Fibroblast of gingiva (primary cell): ENCODE results near the gene CEACAM7.
"Not testable (repeated sequence)": the region's sequence is repeated elsewhere in the genome, so short reads cannot be mapped to it uniquely, and the experiment has no call there.

Source experiments
- DNase-seq: peaks from one replicate; pipeline ENCODE4 v3.0.0-alpha.2; 2011; ENCODE audit warnings: low read depth

CEACAM7 gene

DNA sequence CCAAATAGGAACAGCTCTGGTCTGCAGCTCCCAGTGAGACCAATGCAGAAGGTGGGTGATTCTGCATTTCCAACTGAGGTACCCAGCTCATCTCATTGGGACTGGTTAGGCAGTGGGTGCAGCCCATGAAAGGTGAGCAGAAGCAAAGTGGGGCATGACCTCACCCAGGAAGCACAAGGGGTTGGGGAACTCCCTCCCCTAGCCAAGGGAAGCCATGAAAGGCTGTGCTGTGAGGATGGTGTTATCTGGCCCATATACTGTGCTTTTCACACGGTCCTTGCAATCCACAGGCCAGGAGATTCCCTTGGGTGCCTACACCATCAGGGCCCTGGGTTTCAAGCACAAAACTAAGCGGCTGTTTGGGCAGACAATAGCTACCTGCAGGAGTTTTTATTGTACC lies 31.3 kb downstream of the CEACAM7 start:
- DNase-seq = not testable (repeated sequence)

DNA sequence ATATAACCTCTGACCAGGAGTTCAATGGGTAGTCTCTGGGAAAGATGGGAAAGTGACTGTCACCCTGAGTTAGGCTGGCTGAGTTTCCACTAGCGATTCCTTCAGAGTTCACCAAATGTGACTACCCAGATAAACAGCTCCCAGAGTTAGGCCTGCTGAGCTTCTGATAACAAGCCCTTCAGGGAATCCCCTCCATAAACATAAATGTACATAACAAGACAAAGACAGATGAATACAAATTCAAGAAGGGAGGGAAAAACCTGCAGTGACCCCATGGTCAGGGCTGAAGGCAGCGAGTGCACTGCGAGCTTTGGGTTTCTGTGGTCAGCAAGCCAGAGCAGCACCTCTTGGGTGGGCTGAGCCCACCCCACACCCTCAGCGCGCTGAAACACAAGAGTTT lies 35.8 kb downstream of the CEACAM7 start:
- DNase-seq = no peak

DNA sequence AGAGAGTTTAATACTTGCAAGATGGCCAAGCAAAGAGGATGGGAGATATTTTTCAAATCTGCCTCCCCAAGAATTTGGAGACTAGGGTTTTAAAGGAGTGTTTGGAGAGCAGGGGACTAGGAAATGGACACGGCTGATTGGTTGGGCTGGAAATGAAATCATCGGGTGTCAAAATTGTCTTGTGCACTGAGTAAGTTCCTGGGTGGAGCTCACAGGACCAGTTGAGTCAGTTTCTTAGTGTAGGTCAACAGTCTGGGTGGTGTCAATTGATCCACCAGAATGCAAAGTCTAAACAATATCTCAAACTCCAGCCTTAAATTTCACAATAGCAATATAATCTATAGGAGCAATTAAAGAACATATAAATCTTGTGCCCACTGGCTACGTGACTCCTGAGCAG lies 38.2 kb downstream of the CEACAM7 start:
- DNase-seq = no peak

DNA sequence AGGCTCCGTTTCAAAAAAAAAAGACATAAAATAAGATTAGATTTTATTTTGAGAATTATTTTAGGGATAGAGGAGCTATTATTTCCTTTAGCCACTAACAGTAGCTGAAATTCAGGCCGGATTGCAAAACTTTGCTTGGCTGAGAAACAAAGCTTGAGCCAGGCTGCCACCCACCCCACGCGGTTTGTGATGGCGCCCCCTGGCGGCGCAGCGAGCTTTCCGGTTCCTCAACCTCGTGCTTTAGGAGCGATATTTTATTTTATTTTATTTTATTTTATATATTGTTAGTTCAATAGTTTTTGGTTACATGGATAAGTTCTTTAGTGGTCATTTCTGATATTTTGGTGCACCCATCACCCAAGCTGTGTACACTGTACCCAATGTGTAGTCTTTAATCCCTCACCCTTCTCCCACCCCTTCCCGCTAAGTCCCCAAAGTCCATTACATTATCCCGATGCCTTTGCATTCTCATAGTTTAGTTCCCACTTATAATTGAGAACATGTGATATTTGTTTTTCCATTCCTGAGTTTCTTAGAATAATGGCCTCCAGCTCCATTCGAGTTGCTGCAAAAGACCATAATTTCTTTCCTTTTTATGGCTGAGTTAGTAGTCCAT lies 41.4 kb downstream of the CEACAM7 start:
- no peak for DNase-seq

DNA sequence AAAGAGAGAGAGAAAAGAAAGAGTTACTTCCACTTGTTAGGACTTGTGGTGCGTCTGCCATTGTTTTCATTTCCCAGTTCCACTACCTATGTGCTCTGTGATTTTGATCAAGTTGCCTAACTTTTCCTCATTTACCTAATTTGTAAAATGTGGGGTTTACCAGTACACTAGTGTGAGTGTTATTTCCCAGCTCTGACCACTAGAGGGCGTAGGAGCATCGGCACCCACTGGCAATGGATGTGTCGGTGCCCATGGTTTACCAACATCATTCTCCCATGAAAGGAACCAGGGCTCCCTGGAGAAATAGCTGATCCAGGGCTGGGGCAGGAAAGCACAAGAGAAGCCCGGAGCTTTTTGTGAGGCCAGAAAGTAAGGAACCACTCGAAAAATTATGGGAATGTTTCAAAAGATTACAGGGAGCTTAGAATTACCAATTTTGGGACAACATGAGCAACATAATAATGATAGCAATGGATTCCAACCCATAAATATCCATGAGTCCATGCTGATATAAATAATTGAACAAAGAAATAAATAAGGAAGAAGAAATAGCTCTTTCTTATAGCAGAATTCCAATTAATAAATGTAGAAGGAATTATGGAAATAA lies 46.1 kb downstream of the CEACAM7 start:
- peak; percentile 38 for DNase-seq

DNA sequence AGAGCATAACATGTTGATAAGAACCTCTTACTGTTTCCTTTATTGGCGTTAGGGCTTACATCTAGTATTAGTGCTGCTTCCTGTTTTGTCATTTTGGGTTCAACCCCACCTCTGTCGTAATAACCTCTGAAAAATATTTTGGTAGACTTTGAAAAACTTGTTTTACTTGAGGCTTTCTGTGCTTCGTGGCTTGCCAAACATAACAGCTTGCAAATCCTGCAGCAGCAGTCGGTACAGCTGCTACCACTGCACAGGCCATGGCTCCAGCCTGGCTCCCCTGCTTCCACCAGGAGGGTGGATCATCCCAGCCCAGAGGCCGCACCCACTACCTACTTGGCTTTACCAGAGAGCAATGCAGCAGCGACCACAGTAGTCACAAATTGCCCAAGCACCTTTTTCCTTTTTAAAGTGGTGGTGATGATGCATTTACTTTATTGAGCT lies 49.4 kb downstream of the CEACAM7 start:
- DNase-seq = no peak

DNA sequence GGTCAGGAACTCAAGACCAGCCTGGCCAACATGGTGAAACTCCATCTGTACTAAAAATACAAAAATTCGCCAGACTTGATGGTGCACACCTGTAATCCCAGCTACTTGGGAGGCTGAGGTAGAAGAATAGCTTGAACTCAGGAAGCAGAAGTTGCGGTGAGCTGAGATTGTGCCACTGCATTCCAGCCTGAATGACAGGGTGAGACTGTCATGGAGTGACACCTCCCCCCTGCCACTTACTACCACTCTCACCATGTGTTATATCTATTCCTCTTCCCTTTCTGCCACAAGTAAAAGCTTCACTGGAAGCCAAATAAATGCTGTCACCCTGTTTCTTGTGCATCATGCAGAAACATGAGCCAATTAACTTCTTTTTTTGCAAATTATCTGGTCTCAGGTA lies 50.6 kb downstream of the CEACAM7 start:
- DNase-seq = no peak

DNA sequence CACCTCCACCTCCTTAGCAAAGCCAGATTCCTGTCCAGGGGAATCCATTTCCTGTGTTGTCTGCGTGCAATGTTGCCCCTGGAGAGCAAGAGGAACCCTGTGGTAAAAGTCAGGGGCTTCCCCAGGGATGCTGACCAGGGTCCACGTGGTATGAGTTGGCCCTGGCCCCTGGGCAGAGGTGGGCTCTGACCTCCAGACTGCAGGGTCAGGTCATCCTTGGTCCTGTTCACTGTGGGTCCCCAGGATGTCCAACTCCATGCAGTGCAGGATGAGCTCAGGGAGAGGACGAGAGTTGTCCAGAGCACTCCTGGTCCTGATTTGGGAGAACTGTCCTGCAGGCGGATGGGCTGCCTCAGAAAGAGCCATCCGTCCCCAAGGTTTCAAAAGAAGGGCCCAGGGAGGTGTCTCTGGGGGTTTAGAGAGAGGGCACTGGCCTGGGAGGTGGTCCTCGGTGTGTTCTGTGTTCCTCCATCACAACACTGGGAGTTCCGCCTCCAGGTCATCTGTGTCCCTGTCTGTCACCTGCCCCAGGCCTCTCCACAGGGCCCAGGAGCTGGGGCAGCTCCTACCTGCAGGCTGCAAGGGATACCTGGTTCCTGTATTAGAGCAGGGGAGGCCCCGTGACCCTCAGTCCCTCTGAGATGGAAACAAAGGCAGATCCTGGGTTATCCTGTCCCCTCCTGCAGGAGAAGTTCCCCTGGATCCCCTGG lies 59.9 kb downstream of the CEACAM7 start:
- no peak for DNase-seq

DNA sequence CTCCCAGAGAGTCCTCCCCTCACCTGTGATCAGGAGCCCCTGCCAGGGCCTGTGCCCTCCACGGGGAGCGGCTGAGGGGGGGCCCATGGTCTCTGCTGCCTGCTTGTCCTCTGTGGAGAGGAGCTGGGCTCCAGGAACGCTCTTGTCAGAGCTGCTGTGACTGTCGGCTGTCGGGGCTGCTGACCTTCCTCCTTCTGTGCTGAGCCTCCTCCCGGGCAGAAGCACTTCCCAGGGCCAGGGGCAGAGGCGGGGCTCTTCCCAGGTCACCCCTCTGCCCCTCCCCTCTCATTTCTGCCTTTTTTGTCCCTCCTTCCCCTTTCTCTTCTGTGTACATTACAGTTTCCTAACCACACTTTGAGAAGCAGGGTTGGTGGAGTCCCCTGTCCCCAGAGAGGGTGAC lies 61.2 kb downstream of the CEACAM7 start, which contains the start of gene CEACAM4:
Gene CEACAM4 (minus strand): TSS at position 198 of the 400 bp plus-strand sequence. CDS start 111 bp downstream, at position 87.
- DNase-seq = no peak

DNA sequence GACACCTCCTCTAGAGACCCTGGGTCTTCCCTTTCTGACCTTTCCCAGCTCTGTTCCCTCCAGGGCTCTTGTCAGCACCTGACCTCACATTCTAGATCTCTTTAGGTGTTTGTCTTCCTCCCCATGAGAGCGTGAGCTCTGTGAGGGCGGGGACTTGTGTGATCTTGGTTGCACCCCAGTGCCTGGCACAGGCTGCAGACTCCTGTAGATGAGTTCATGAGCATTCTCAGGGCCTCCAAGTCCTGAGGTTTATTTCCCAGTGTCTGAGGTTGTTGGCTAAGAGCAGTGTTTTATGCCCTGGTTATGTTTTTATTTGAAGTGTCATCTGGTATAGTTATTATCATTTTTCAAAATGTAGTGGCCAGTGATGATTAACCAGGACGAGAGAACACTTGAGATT lies 61.8 kb downstream of the CEACAM7 start:
- no peak for DNase-seq

DNA sequence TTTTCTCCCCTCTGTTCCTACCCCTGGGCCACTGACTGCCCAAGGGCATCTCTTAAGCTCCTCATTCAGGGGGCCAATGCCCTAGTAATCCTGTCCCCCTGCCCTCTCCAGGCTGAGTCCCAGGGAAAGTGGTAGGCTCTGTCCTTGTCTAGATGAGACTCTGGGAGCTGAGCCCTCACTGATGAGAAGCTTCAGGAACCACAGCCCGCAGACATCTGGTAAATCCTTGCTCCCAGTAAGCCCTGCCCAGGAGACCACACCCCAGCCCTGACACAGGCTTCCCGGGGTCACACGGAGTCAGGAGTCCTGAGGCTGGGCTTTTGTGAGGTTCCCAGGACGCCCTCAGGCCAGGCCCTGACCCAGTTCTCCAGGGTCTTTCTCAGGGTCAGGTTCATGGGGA lies 63.1 kb downstream of the CEACAM7 start:
- DNase-seq = no peak

DNA sequence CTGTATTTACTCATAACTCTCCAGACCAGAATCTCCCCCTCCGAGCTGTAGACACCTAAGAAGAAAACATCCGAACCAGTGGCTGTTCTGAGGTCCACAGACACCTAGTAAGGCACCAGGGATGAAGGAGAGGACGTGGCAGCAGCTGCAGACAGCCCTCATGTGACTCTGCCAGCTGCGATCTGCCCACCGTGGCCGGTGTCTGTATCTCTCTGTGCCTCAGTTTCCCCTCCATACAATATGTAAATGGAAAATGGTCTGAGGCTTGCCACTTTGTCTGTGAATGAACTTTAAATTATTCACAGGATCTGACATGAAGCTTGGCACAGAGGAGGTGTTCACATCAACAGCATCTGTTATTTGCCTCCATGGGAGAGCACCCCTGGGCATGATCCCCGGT lies 63.6 kb downstream of the CEACAM7 start:
- DNase-seq = no peak

DNA sequence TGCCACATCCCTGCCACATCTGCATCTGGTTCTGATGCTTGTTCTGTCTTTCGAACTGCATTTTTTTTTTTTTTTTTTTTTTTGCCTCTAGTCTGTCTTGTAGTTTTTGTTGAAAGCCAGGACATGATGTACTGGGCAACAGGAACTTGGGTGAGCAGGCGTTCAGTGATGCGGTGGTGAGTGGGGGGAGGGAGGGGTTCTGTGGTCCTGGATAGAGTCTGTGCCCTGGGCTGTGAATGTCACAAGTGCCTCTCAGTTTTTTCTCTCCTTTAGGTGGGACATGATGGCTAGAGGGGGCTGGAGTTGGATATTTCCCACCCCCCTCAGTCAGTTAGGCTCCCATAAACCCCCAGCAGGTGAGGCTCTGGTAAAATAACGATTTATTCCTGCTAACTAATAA lies 64.7 kb downstream of the CEACAM7 start:
- no peak for DNase-seq
